Kidney epithelial cell (primary cell): ENCODE data around the gene AKNA. TPM values are rescaled to one million over a fixed set of nuclear protein-coding genes. Genes with fewer than 3 reads are reported as not detected.
"Not testable (repeated sequence)": the region's sequence is repeated elsewhere in the genome, so short reads cannot be mapped to it uniquely, and the experiment has no call there.

Source experiments
- DNase-seq: peaks from one replicate; pipeline ENCODE4 v3.0.0-alpha.2; 2010; ENCODE audit warnings: low read depth
- H3K27me3 ChIP-seq: 2 replicates; pipeline ENCODE4 v1.6.0; 2011; ENCODE audit warnings: low read length; ENCODE audit not compliant: control insufficient read depth, insufficient read depth
- H3K36me3 ChIP-seq: 2 replicates; pipeline ENCODE4 v1.5.1; 2011; ENCODE audit warnings: low read length; ENCODE audit not compliant: control insufficient read depth, insufficient read depth
- H3K4me3 ChIP-seq: 2 replicates; pipeline ENCODE4 v1.5.1; 2011; ENCODE audit warnings: low read depth, mild to moderate bottlenecking, control low read depth, low read length
- total RNA-seq: library from RNA; depleted of rRNA; stranded (reverse); fragments of >200 nt; gene quantifications from 2 replicates; pipeline ENCODE4 v1.2.3, GENCODE V29; 2015
- TF ChIP-seq, protein P1 (sequence below): IDR thresholded peaks from 2 replicates; pipeline ENCODE4 v1.5.1; 2011; ENCODE audit warnings: mild to moderate bottlenecking, moderate library complexity, low read length, control low read depth, inconsistent platforms; ENCODE audit not compliant: insufficient read depth, poor library complexity, severe bottlenecking

AKNA gene
- total RNA-seq, 1 donor from 2014 or later, result 34.6 TPM

GRCh38 chr9:114327749-114328148 lies 60.0 kb downstream of the AKNA start:
- H3K27me3 ChIP-seq, result peaks cover 3% of the 10 kb centered on the region
- no peak for DNase-seq
- no peak overlapping the region for H3K4me3 ChIP-seq
- no peaks in the 10 kb centered on the region for H3K36me3 ChIP-seq
- TF ChIP-seq, protein P1, sequence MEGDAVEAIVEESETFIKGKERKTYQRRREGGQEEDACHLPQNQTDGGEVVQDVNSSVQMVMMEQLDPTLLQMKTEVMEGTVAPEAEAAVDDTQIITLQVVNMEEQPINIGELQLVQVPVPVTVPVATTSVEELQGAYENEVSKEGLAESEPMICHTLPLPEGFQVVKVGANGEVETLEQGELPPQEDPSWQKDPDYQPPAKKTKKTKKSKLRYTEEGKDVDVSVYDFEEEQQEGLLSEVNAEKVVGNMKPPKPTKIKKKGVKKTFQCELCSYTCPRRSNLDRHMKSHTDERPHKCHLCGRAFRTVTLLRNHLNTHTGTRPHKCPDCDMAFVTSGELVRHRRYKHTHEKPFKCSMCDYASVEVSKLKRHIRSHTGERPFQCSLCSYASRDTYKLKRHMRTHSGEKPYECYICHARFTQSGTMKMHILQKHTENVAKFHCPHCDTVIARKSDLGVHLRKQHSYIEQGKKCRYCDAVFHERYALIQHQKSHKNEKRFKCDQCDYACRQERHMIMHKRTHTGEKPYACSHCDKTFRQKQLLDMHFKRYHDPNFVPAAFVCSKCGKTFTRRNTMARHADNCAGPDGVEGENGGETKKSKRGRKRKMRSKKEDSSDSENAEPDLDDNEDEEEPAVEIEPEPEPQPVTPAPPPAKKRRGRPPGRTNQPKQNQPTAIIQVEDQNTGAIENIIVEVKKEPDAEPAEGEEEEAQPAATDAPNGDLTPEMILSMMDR, result no peak

- H3K4me3 ChIP-seq, H3K27me3 ChIP-seq, H3K36me3 ChIP-seq, DNase-seq: not testable (repeated sequence)
These were observed 62.0 kb downstream of the AKNA start for GRCh38 chr9:114325684-114326254.

GRCh38 chr9:114324965-114325364 lies 62.8 kb downstream of the AKNA start:
- not testable (repeated sequence) for H3K27me3 ChIP-seq, DNase-seq, H3K36me3 ChIP-seq, H3K4me3 ChIP-seq

DNA sequence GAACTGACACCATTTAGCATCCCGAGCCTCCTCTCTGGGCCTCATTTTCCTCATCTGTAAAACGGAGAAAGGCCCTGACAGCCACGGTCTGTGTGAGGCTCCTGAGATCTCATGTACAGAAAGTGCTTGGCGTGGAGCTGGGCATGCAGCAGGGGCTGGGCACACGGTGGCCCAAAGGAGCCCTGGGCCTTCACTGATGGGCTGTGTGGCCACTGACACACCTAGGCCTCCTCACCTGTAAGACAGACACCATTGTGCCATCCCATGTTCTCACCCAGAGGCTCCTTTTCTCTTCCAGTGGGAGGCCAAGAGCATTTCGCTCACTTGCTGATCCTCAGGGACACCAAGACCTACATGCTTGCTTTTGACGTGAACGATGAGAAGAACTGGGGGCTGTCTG lies 63.3 kb downstream of the AKNA start:
- TF ChIP-seq, protein P1, result no peak
- Histone ChIP-seq H3K27me3 (no peaks in the 10 kb centered on the region), H3K36me3 (no peaks in the 10 kb centered on the region), H3K4me3 (no peak overlapping the region)
- no peak for DNase-seq

- H3K4me3 ChIP-seq, DNase-seq, H3K27me3 ChIP-seq, H3K36me3 ChIP-seq: not testable (repeated sequence)
These were observed 63.9 kb downstream of the AKNA start for GRCh38 chr9:114323849-114324248.

- H3K4me3 ChIP-seq, DNase-seq, H3K27me3 ChIP-seq, H3K36me3 ChIP-seq: not testable (repeated sequence)
These were observed 64.8 kb downstream of the AKNA start, which contains the start of gene ORM1 for GRCh38 chr9:114322831-114323531. ORM1 (plus strand) TSS chr9:114323098; CDS start chr9:114323134, 36 bp downstream.

- not testable (repeated sequence) for DNase-seq, H3K27me3 ChIP-seq, H3K4me3 ChIP-seq
These were observed 65.5 kb downstream of the AKNA start for GRCh38 chr9:114322160-114322818.

GRCh38 chr9:114321759-114322158 lies 66.0 kb downstream of the AKNA start:
- Histone ChIP-seq H3K36me3 (no peaks in the 10 kb centered on the region), H3K4me3 (no peak overlapping the region), H3K27me3 (peaks cover 2% of the 10 kb centered on the region)
- no peak for DNase-seq
- TF ChIP-seq, protein P1, result no peak

More at GRCh38 chr9:114322160-114322818, 65.5 kb downstream of the AKNA start:
- not testable (repeated sequence) for H3K36me3 ChIP-seq

GRCh38 chr9:114320710-114321109 lies 67.1 kb downstream of the AKNA start:
- H3K4me3 ChIP-seq, H3K36me3 ChIP-seq, H3K27me3 ChIP-seq, DNase-seq: not testable (repeated sequence)
